NCI-H524 (cell line): ENCODE results near the gene ZFR2.

ENCODE experiments used
- DNase-seq, 2 experiments: peaks; one replicate each; lab custom pipeline; 2025; lab: John Stamatoyannopoulos, UW

The ZFR2 gene

DNA sequence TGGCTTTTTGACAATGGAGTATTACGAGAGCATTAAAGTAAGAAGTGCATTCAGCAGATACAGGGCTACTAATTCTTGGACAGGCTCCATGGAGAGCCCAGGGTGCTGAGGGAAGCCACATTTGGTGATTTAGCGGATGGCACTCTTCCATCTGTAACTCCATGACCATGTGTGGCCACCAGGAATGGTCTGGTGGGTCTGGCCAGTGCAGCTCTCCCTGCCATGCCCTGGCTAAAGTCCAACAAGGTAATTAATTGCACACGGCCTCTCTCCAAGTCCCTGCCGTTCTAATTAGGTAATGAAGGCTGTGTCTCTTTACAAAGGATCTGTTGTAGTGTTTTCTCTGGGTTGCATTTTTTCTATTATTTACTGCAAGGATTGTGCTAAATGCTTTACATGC, 4.3 kb upstream of the ZFR2 start:
- DNase-seq = peak in 1 of 2 experiments; percentile 17

DNA sequence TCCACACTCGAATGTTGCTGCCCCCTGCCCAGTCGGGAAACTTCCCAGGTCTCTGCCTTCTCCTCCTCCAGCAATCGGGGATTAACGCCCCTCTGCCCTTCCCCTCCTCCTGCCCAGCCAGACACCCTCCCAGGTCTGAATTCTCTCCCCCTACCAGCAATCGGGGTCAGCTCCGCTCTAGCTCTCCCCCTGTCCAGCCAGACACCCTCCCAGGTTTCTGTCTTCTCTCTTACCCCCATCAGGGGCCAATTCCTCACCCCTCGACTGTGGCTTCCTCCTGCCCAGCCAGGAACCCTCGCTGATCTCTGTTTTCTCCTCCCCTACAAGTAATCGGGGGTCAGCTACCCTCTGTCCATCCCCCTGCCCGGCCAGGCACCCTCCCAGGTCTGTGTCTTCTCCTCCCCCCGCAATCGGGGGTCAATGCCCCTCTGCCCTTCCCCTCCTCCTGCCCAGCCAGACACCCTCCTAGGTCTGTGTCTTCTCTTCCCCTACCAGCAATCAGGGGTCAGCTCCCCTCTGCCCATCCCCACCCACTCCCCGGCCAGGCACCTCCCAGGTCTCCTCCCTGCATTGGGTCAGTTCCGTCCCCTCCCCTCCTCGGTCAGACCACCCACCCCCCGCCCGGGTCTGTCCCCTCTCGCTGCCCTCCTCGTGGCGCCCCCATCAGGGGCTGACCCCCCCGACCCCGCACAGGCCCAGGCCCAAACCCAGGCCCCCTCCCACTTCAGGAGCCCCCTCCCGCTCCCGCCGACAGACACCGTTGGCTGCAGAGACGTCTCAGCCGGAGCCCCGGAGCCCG, 668 bp downstream of the ZFR2 start:
- DNase-seq = no peak

DNA sequence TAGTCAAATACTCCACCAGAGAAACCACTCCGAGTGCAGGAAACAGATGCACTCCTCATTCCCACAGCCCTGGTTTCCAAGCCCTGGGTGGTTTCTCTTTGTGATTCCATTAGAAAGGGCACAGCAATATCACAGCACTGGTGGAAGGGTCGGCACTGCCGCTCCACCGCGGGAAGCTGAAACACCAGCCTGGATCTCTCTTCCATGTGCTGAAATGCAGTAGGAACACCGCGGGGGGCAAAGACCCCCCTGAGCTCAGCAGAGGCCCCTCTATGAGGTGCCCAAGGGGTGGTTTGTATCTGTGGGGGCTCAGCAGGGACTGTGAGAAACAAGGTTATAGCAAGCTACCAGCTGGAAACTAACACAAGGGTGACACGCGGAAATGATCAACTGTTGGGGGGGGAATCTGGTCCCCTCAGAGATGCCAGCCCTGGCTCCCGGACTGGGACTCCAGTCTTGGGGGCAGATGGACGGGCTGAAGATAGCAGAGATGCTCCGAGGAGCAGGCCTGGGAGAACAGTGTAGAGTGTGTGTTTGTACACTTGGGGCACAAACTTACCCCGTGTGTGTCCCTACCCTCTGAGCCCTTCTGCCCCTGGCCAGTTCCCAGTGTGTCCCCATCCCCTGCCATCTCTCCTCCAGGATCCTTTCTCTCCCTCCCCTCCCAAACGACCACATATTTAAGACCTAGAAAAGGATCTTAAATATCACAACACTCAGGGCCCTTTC, 1.8 kb downstream of the ZFR2 start:
- DNase-seq = no peak

DNA sequence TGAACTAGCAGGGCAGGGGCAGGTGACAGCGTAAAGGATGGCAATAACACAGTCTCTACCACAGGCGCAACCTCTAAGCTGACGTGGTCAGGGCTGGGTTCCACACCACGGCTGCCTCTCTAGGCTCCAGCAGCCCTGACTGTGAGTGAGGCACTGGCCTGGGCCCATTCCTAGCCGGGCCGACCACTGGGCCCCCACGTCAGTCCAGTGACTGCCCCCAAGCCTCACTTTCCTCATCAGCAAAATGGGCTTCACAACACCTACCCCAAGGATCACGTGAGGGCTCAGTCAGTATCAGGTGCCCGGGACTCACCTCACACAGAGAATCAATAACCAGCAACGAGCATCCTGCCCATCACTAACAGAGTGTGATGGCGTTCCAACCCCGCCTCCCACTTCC, 5.2 kb downstream of the ZFR2 start:
- no peak for DNase-seq

DNA sequence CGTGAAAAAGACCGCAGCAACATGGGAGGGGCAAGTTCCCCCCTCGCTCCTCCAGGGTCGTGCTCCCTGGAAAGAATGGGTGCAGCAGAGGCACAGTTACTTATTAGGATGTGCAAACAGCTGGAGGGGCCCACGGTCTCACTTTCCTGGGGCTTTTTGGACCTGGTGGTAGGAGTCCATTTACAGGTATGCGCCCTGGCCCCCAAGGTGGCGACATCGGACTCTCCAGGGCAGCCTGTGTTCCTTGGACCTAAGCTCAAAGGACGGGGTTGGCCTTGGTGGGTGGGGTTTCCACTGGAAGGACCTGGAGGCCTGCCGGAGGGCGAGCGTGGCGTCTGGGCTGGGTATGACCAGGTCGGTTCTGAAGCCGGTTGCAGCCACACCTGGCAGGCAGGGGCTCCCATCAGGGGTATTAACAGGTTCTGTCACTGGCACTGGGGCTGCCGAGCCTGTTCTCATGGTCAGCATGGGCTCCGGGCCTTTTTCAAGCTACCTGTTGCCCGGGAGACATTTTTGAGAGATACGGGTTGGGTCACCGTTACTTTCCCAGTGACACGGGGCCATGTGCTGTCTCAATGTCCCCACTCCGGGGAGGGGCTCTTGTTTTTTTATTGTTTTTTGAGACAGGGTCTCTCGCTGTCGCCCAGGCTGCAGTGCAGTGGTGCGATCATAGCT, 5.9 kb downstream of the ZFR2 start:
- DNase-seq = no peak

DNA sequence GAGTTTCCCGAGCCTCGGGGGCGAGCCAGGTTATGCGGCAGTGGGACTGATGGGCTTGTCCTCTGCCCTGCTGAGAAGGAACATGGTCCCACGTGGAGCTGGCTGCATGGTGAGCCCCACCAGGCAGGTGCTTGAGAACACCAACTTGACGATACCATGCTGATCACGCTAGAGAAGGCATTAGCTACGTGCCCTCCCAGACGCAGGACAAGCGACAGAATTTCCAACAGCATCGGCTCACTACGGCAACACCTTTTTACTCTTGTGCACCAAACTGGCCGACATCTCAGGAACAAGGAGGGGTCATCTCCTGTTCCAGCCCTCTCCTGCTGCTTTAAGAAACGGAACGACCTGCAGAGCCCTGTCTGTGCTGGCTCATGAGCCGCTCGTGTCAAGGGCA, 8.3 kb downstream of the ZFR2 start:
- DNase-seq = no peak

DNA sequence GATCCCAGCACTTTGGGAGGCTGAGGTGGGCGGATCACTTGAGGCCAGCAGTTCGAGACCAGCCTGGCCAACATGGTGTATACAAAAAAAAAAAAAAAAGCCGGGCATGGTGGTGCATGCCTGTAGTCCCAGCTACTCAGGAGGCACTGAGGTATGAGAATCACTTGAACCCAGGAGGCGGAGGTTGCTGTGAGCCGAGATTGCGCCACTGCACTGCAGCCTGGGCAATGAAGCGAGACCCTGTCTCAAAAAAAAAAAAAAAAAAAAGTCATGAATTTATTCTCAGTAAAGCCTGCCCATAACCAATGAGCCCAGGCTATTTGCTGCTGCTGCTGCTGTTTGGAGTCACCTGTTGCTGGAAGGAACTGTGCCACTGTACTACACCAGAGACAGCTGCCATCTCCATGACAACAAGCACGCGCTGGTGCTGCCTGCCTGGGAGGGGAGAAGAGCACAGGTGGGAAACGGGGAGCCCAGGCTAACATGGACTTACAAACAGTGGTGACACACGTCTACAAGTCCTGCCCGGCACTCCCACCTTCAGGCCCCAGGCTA, 11.3 kb downstream of the ZFR2 start:
- DNase-seq = peak; percentile 55 to 74

DNA sequence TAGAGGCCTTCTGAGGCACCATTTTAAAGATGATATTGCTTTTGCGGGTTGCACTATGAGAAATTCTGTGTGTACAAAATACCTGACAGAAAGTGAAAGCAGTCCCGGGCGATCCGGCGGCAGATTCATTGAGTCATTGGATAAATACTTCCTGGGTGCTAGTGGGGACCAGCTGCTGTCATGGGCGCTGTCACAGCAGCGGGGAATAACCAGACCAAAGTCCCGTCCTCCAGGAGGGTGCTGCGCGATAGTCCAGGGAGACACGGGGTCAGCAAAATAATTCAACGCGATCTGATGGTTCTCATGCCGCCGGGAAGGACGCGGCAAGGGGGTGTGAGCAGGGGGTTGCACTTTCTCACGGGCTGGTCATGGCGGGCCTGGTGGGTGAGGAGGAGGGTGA, 13.5 kb downstream of the ZFR2 start:
- no peak for DNase-seq

DNA sequence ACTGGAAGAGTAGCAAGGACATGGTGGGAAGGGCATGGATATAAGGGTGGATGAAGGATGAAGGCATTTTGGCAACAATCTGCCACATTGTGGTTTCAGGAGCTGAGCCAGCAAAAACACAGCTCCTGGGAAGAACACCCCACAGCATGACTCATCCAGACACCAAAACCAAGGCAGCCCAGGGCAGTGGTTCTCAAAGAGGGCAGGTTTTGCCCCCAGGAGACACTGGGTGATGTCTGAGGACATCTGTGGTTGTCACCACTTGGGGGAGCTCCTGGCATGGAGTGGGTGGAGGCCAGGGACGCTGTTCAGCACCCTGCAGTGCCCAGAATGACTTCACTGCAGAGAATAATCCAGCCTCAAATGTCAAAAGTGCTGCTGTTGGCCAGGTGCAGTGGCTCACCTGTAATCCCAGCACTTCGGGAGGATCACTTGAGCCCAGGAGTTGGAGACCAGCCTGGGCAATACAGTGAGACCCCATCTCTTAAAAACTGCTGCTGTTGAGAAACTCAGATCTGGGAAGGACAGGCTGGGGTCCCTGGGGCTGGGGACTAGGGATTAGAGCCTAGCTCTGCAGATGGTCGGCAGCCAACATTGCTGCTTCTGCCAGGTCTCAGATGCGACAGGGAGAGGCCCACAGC, 16.1 kb downstream of the ZFR2 start:
- DNase-seq = peak in 1 of 2 experiments; percentile 25

DNA sequence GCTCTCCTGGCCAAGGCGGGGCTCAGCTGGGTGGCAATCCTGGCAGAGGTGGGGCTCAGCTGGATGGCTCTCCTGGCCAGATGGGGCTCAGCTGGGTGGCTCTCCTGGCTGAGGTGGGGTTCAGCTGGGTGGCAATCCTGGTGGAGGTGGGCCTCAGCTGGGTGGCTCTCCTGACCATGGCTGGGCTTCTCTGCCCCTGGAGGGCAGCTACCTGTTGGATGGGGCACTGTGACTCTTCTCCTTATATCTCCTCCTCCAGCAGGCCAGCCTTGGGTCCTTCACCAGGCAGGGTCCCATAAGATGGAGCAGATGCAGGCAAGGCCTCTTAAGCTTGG, 16.7 kb downstream of the ZFR2 start:
- no peak for DNase-seq

DNA sequence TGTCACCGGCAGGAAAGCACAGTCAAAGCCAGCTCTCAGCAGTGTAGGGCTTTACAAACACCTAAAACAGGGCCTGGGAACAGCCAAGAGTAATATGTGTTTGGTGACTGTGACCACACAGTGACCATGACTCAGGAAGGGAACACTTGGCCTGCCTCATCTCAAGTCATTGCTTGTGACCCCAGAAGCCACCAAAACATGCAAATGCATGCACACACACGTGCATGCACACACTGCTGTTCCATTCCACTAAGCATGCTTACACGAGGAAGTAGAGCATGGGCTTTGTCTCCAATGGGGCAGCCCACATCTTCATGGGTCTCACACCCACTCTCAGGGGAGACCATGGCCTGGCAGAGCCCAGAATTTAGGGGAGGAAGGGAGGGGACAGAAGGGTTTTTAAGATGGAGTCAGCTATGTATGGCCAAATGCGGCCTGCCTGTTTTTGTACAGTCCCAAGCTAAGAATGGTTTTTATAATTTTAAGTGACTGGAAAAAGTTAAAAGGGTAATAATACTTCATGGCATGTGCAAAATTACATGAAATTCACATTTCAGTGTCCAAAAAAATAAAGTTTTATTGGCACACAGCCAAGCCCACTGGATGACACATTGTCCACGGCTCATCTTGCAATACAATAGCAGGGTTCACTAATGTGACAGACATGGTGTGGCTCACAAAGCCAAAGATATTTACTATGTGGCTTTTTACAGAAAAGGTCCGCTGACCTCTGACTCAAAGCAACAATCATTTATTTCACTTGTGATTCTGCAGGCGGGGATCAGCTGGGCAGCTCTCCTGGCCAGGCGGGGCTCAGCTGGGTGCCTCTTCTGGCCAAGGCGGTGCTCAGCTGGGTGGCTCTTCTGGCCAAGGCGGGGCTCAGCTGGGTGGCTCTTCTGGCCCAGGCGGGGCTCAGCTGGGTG, 17.3 kb downstream of the ZFR2 start:
- no peak for DNase-seq

DNA sequence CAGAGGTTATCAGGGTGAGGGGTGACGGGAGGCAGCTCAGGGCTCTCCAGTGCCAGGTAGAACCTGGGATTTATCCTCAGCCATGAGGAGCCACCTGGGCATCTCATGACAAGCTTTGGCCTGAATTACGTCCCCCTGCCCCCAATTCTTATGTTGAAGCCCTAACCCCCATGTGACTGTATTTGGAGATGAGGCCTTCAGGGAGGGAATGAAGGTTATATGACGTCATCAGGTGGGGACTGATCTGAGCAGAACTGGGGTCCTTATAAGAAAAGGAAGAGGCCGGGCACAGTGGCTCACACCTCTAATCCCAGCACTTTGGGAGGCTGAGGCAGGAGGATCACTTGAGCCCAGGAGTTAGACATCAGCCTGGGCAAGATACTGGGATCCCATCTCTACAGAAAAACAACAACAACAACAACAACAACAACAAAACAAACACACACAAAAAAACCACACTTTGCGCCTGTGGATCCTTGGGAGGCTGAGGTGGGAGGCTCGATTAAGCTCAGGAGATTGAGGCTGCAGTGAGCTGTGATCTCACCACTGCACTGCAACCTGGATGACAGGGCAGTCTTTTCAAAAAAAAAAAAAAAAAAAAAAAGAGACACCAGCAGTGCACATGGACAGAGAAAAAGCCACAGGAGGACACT, 18.4 kb downstream of the ZFR2 start:
- DNase-seq = no peak

DNA sequence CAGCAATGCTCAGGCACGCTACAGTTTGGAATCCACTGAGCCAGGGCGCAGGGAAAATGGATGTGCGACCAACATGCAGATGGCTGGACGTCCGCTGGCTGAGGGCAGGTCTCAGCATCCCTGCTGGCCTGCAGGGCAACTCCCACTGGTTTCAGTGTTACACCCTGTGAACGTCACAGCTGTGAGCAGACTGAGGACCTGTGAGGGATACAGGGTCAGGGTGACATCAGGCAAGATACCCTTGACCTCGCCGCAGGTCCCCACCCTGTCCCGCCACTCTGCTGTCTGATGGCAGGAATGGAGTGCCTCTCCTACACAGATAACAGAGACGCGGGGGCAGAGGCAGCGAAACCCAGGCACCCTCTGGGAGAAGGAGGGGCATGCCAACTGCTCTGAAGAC, 19.1 kb downstream of the ZFR2 start:
- no peak for DNase-seq

DNA sequence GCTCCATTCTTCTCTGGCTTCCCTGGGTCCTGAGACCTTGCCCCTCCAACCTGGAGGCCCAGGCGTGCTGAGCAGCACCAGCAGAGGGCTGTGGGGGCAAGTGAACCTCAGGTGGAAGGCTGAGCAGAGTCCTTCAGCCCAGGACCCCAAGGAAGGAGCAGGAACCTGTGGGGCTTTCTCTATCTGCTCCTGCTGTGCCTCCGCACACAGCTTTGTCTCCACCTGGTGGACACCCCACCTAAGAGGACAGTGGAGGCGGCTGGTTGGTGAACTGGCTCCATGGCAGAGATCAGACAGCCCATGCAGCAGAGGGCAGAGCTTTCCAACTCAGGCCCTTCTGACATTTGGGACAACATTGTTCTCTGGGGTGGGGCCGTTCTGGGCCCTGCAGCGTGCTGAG, 19.7 kb downstream of the ZFR2 start:
- DNase-seq = peak; percentile 23 to 83

DNA sequence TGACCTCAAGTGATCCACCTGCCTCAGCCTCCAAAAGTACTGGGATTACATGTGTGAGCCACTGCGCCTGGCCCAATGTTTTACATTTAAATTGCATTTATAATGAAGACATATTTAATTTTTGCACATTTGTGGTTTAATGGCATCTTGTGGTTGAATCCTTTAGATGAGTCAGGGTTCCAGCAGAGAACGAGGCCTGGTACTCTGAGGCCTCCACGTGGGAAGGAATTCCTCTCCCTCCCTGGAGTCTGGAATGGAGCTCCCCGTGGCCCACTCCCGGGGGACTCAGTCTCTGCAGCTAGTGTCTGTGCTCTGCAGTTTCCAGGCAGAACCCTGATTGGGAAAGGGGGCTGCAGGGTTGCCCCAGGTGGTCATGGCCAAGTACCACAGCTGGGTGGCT, 24.2 kb downstream of the ZFR2 start:
- DNase-seq = no peak

DNA sequence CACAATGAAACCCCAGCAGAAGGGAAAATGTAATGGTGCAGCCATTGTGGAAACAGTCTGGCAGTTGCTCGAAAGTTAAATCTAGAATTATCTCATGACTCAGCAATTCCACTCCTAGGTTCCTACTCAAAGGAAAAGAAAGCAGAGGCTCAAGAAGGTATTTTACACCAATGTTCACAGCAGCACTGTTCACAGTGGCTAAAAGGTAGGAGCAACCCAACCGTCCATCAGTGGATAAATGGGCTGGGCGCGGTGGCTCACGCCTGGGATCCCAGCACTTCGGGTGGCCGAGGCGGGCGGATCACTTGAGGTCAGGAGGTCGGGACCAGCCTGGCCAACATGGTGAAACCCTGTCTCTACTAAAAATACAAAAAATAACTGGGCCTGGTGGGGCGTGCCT, 25.9 kb downstream of the ZFR2 start:
- no peak for DNase-seq

DNA sequence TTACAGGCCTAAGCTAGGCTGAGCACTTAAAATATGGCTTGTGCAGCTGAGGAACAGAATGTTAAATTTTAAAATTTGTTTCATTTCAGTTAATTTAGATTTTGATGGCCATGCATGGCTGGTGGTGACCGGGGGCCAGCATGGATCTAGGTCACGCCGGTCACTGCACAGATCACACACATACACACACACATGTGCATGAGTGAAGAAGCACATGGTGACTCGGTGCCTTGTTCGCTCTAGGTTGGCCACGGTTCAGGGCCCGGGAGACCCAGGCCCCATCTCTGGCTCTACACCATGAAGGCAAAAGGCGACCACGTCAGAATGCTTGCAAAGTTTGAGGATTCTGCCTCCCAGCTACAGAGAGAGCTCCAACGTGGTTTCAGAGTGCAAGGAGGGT, 28.0 kb downstream of the ZFR2 start:
- no peak for DNase-seq

DNA sequence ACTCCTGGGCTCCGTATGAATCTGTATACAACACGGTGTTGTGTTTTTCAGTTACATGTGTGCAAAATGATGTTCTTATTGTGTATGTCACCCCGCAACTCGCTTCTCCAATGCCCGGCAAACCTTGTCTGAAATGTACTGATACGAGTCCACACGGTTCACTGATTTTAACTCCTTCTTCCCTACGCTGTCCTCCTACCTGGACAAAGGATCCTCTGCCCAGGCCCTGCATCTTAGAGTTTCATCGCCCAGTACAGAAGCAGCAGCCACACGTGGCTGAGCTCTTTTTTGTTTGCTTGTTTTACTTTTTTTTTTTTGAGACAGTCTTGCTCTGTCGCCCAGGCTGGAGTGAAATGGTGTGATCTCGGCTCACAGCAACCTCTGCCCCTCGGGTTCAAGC, 28.9 kb downstream of the ZFR2 start:
- no peak for DNase-seq

DNA sequence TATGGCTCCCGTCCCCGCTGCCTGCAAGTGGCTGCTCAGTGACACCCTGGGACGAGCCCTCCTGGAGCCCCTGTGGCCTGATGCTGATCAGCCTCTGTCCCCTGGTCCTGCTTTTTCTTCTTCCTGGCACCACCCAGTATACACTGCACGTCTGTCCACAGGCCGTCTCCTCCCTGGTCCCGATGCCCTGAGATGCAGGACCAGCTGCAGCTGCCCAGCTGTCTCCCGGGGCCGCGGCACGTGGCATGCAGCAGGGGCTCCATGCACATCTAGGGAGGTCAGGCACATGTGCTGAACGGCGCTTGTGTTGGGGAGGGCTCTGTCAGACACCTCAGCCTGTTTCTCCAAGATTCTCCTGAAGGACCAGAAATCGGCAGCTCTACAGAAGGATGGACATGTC, 30.2 kb downstream of the ZFR2 start:
- peak in 1 of 2 experiments; percentile 48 for DNase-seq

DNA sequence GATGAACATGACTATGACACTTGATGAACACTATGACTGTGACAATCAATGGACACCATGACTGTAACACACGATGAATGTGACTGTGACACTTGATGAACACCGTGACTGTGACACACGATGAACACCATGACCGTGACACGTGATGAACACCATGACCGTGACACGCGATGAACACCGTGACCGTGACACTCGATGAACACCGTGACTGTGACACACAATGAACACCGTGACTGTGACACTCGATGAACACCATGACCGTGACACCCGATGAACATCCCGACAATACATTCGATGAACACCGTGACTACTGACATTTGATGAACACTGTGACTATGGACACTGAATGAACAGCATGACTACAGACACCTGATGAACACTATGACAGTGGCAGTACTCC, 30.9 kb downstream of the ZFR2 start:
- DNase-seq = no peak

DNA sequence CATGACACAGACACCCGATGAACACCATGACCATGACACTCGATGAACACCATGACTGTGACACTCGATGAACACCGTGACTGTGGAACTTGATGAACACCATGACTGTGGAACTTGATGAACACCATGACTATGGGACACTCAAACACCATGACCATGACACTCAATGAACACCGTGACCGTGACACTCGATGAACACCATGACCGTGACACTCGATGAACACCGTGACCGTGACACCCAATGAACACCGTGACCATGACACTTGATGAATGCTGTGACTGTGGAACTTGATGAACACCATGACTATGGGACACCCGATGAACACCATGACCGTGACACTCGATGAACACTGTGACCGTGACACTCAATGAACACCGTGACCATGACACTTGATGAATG, 31.5 kb downstream of the ZFR2 start:
- DNase-seq = no peak
